HG03469 (cell line): ENCODE measurements around the gene TXNRD1.
"Not testable (repeated sequence)": the region's sequence is repeated elsewhere in the genome, so short reads cannot be mapped to it uniquely, and the experiment has no call there.

Source experiments
- ATAC-seq: cut with Tn5 transposase; IDR thresholded peaks from one replicate; pipeline ENCODE4 v1.9.1; 2021; ENCODE audit warnings: mild to moderate bottlenecking, moderate library complexity, moderate number of reproducible peaks; ENCODE audit not compliant: unreplicated experiment

The TXNRD1 gene

DNA sequence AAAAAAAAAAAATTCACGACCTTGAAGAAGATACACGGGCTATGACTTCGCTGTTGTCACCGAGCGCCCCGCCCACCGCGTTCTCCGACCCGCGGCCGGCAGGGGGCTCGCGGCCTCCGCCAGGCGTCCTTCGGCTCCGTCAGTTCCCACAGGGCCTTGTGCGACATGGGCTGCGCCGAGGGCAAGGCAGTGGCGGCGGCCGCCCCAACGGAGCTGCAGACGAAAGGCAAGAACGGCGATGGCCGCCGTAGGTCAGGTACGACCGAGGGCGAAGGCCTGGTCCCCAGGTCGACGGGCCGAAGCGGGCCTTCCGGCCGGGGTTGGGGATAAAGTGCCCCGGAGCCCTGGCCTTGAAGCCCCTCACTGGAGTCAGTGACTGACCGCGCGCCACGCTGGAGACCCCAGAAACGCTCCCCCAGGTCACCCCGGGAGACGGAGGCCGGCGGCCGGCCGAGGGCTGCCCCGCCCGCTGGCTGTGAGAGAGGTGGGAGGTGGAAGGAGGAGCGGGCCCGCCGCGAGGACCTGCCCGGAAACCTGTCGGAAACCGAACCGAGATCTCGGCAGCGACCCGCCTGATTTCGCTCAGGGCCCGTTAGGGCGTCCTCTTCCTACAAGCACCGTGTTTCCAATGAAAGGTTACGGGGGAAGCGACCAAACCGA, at the start of gene TXNRD1:
Gene TXNRD1 (plus strand): TSS at position 142 of the 660 bp plus-strand sequence. CDS start 24 bp downstream, at position 166.
- ATAC-seq, result peak; percentile 73

GRCh38 chr12:104165801-104166200, 49.8 kb upstream of the TXNRD1 start:
- ATAC-seq, result no peak

- no peak for ATAC-seq
Measured at GRCh38 chr12:104166465-104166864, 49.1 kb upstream of the TXNRD1 start.

DNA sequence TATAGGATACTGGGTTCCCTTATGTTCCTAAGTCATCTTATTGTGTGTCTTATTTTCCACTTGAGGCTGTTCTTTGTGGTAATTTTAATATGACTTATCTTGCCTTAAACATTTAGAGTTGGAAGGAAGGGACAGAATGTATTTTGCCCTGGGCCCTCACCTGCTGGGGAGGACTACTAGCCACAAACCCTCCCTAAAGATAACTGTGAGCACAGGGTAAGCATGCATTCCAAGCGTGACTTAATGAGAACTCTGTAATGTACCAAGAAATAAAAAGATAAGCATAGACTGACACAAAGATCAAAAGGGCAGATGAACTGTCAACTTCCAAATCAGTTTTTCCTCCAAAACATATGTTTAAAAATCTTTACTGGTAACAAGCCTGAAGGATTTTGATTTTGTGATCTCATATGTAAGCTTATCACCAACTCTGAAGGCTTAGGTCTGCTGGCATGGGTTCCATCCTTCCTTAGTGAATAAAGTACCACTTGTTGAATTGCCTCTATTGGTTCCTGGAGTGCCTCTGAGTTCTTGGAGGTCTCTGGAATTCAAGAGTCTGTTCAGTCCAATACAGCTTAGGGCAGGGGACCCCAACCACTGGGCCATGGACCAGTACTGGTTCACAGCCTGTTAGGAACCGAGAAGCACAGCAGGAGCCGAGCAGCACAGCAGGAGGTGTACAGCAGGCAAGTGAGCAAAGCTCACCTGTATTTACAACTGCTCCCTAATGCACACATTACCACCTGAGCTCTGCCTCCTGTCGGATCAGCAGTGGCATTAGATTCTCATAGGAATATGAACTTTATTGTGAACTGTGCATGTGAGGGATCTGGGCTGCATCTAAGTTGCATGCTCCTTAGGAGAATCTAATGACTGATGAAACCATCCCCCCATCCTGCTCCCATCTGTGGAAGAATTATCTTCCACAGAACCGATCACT, 47.8 kb upstream of the TXNRD1 start:
- no peak for ATAC-seq

DNA sequence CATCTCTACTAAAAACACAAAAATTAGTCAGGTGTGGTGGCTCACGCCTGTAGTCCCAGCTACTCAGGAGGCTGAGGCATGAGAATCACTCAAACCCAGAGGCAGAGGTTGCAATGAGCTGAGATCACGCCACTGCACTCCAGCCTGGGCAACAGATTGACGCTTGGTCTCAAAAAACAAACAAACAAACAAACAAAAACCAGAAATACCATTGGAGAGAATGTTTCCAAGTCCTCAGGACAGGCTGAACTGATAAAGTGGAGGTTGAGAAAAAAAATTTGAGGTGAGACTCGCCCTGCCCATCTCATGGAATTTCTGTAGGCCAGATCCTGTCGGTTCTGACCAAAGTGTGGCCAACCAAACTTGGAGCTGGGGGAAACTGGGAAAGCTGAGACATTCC, 47.0 kb upstream of the TXNRD1 start:
- ATAC-seq, result no peak

DNA sequence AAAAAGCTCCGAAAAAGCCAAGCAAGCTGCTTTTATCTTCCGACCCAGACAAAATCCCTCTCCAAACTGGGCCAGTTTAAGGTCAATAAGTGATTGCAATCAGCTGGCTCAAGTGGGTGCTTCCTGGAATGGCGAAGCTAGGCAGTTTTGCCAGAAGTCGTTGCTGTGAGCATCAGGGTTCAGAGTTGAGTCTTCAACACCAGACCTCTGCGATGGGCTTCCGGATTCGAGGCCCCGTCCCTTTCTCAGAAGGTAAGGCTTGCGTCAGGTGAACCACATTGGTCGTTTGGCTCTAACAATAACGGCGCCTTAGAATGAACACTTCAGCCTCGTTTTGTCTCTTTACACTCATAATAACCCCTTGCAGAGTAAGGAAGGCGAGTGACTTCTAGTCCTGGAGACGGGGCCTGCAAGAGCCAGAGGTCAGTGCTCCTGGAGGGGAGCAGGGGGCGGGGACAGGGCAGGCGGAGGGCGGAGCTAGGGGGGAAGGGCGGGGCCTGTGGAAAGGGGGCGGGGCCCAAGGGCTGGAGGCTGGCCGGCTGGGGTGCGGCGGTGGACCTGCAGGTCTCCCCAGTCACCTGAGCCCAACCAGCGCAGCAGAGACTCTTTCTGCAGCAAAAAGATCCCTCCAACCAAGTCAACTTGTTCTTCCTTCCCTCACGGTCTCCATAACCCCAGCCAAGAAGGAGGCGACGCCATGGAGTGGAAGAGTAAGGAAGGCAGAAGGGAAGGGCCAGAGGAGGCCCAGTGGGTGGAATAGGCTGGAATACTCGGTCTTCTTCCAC, 43.6 kb upstream of the TXNRD1 start:
- no peak for ATAC-seq

GRCh38 chr12:104172570-104172947, 43.0 kb upstream of the TXNRD1 start:
- ATAC-seq, result no peak

- not testable (repeated sequence) for ATAC-seq
Measured at GRCh38 chr12:104173804-104174203, 41.8 kb upstream of the TXNRD1 start.

DNA sequence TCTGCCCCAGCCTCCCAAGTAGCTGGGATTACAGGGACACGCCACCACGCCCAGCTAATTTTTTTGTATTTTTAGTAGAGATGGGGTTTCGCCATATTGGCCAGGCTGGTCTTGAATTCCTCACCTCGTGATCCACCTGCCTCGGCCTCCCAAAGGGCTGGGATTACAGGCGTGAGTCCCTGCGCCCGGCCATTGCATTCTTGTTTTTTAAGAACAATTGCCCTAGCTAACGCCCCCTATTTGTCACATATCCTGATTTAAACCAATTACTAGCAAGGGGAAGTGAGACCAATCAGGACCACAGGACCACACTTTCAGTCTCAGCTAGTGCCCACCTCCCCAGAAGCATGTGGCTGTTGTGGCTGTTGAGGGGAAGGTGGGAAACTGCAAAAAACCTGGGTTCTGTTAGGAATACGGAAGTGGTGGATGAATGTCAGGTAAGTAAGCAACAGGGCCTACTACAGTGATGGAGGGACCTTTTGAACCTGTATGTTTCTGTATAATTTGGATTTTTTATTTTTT, 39.8 kb upstream of the TXNRD1 start:
- ATAC-seq, result no peak

- ATAC-seq, result no peak
Measured at GRCh38 chr12:104177336-104177662, 38.3 kb upstream of the TXNRD1 start.

GRCh38 chr12:104177663-104178501, 37.7 kb upstream of the TXNRD1 start:
- ATAC-seq, result no peak

DNA sequence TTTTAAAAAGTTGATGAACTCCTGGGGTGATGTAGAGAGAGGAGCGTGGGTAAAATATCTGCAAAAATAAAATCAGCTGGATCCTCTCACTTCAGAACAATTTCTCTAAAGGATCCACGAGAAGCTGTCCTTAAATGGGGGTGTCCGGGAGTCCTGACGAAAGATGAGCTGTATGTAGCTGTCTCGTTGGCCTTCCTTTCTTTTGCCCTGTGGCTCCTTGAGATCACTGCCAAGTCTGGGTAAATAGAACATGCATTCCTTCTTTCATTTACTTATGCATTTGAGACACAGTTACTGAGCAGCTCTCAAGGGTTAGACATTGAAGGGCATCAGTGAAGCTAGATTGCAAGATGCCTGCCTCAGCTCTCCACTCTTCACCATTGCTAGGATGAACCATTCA, 35.2 kb upstream of the TXNRD1 start:
- no peak for ATAC-seq

DNA sequence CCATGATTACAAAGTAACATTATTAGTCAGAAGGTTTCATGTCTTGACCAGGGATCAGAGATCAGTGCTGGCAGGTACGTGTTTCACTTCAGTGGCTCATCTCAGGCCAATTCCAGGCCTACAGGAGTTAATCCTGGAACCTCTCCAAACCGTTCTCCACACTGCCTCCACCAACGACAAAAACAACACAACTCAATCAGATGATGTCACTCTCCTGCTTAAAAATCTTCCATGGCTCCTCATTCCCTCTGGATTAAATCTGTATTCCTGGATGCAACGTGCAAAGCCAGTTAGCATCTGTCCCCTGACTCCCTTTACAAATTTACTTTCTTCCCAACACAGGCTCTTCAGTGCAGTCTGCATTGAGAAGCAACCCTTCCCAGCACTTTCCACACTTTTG, 34.3 kb upstream of the TXNRD1 start:
- ATAC-seq, result no peak

GRCh38 chr12:104182144-104182543, 33.4 kb upstream of the TXNRD1 start:
- no peak for ATAC-seq

DNA sequence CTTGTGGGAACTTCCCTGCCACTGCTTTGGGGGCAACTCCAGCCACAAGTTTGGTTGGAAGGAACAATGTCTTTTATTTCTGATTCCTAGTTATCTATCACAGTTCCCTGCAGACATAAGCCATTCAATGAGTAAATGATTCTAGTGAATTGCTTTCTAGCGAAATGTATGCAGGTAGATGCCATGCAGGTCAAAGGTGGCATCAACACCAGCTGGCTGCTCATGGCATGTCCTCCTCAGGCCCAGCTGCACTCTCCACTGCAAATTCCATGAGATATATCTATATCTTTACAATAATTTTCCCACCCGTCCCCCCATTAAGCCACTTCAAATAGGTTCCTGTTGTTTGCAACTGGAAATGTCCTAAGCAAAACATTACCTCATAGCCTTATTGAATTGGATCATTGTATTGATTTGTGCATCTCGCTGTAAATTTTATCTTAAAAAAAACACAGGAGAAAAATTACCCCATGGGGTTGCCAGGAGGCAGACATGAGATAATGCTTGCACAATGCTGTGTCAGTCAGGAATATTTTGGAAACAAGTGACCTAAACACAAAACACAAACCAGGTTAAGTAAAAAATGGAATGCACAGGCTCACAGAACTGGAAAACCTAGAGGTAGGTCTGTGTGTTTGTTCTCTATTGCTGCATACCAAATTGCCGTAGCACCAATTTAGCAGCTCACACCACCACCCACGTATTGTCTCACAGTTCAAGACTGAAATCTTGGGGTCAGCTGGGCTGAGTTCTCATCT, 32.8 kb upstream of the TXNRD1 start:
- ATAC-seq, result no peak

GRCh38 chr12:104183443-104183842, 32.1 kb upstream of the TXNRD1 start:
- no peak for ATAC-seq

DNA sequence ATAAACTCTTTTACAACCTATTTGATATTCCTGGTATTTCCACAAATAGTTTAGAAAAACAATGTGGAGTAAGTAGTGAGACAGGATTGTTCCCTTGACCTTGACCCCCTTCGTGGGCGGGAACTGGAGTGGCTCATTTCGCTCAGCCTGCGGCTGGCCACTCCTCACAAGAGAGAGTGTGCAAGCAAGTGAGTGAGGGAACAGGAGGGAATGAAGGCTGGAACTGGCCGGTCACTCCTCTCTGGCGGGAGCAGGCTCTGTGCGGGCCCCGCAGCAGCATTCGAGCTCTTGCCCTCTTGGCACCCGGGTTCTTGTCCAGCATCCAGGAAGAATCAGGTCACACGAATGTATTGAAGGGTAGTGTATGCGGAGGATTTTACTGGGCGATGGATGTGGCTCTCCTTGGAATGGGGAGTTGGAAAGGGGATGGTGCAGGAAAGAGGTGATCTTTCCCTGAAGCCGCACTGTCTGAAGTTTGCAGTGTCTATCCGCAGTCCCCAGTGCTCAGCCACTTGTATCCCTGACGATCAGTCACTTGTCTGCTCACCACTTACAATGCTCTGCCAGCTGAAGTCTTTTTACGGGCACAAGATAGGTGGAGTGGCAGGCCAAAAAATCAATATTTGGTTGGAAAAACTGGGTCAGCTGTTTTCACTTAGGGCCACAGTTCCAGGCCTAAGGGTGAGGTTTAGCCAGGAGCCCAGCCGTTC, 28.0 kb upstream of the TXNRD1 start:
- ATAC-seq, result no peak

DNA sequence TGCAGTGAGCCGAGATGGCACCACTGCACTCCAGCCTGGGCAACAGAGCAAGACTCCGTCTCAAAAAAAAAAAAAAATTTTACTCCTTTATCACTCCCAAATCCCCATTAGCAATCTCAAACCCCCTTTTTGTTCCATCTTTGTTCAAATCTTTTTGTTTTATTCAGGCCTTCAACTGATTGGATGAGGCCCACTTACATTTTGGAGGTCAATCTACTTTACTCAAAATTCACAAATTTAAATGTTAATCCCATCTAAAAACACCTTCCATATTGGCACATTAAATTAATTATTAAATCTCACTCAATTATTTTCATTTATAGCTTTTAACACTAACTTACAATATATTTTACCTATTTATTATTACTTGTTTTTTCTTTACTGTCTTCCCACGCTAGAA, 27.0 kb upstream of the TXNRD1 start:
- no peak for ATAC-seq

DNA sequence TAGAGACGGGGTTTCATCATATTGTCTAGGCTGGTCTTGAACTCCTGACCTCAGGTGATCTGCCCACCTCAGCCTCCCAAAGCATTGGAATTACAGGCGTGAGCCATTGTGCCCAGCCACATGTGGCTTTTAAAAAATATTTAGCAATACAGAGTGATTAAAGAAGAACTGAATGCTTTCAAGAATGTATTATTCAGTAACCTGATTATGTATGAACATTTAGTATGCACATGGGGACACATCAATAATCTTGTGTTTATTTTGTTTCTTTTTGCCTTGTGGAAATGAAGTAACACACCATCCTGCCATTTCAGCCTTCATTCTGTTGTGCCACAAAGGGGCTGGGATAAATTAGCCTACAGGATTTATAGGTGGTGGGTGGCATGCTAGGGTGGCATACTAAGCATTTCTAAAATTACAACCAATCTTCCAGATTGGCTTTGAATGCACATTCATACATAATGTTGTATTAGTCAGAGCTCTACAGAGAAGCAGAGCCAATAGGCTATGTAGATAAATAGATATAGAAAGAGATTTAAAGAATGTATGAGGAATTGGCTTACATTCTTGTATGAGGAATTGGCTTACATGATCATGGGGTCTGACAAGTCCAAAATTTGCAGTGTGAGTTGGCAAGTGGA, 25.5 kb upstream of the TXNRD1 start:
- ATAC-seq, result no peak
